Germinal center (tissue), 1 donor: ENCODE data around the gene SLC2A9.
A peak's percentile ranks its signal among the peaks of the same experiment; 100 is the strongest.

Source experiments
- DNase-seq: peaks from one replicate; pipeline ENCODE4 v3.0.0; 2012; ENCODE audit warnings: mixed read lengths, low spot score

The SLC2A9 gene

DNA sequence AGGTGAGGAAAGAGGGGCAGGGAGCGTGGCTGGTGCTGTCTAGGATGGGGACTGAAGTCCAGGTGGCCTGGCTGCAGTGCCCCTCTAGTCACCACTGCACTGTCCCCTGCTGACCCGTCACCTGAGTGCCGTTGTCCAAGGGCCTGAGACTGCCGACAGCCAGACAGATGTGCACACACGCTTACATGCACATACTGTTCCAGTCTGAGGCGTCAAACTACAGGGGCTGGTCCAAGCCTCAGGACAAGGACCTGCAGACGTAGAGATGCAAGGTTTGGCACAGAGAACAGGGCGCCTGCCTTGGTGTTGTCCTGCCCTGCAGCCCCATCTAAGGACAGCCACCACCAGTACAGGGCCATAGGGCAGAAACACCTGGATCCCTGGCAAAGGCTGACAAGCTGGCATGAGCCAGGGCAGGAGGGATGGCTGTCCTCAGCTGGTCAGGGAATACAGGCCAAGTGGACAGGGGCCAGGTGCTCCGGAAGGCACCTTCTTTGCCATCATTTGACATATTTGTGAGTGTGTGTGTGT, 1.7 kb downstream of the SLC2A9 start:
- no peak for DNase-seq

DNA sequence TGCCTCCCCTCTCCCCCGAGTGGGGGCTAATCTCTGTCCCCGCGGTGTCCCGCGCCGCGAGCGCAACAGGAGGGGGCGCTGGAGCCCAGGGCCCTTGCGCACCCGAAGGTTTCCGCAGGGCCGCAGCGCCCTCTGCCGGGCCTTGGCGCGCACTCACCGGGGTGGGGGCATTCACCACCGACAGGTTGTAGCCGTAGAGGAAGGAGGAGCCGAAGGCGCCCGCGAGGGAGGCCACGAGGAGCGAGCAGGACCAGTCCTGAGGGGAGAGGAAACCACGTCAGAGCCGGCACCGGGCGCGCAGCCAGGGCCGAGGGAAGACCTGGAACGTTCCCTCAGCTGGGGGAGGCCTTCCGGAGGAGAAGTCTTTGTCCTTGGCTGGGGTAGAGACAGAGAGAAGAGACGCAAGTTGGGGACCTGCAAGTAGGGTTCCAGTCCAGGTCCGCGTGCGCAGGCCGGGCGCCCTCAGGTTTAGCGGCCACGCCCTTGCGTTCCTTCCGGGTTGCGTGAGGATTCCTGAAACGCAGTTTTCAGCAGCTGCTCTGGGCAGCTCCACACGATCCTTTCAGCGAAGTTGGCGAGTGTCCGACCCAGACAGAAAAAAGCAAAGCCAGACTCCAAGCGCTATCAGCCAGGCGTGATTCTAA, 2.4 kb downstream of the SLC2A9 start:
- peak; percentile 93 for DNase-seq

DNA sequence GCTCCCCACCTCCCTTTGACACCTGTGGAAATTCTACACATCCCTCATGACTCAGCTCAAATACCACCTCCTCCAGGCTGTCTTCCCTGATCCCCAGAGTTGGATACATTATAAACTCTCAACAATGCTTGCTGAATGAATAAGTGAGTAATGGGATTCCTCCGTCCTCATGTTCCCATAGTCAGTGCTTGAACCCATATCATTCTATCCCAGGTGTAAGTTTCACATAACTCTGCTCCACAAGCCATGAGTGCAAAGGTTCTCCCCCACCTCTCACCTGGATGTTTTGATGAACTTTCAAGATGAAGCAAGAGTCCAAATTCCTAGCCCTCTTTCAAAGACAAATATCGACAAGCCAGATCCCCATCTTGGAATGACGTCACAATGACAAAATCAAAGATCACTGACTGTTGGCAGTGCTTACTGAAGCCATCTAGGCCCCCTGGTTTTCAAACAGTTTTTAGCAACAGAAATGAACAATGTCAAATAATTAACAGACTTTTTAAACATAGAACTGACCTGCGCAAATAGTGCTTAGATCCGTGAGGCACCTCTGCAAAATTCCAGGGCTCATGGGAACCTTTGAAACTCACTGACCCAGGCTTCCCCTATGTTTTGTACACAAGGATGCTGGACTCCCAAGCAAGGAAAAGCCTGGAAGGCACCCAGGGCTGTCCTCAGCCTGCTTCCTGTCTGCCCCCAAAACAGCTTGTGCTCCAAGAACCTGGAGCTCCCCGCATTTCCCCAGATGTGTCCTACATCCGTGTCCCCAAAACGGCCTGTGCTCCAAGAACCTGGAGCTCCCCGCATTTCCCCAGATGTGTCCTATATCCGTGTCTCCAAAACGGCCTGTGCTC, 4.0 kb downstream of the SLC2A9 start:
- DNase-seq: no peak

DNA sequence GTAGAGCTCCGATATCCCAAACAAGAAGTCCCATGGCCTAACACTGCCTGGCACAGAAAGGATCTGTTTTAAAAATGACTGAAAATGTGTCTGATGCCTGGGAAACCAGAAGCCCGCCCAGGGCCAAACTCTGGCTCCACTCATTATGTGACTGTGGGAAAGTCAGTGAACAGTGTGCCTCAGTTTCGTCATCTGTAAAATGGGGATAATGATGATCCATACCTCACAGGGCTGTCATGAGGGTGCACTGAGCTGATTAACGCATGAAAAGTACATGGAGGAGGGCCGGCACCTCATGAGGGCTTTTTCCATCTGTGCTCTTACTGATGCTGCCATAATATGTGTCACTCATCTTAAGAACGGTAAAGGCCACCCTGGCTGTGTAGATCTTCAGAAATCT, 5.1 kb downstream of the SLC2A9 start:
- no peak for DNase-seq

DNA sequence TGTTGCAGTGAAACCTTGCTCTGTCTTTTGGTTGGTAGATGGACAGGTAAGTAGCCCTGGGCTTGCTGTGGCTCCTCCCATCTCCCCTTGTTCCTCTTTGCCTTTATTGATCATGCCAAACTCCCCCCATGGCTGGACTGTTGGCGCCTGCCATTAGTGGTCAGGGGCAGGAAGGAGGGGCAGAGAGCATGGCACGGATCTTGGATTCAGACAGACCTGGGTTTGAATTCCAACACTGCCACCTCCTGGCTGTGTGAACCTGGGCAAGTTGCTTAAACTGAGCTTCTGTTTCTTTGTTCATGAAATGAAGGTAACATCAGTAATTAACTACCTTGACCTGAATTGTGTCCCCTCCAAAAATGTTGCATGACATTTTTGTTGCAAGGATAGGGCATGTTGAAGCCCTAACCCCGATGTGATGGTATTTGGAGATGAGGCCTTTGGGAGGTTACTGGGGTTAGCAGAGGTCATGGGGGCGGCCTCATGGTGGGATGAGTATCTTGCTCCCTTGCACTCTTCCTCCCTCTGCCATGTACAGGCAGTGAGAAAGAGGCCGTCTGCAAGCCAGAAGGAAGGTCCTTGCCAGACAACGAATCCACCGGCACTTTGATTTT, 6.0 kb downstream of the SLC2A9 start:
- no peak for DNase-seq

DNA sequence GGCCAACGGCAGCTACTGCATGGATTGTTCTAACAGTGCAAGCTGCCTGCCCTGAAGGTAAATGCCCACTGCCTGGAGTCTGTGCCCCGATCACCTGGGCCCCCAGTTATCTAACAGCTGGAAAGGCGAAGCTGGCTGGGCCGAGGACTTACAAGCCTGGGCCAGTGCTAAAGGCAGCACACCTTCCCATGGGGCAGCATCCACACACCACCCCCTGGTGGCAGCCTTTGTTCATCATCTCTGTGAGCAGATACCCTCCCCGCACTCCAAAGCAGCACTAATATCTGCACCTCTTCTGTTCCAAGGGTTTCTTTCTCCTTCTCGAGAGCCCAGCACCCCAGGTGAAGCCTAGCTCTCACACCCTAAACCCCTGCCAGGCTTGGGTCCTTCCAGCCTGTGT, 7.6 kb downstream of the SLC2A9 start:
- peak; percentile 41 for DNase-seq

DNA sequence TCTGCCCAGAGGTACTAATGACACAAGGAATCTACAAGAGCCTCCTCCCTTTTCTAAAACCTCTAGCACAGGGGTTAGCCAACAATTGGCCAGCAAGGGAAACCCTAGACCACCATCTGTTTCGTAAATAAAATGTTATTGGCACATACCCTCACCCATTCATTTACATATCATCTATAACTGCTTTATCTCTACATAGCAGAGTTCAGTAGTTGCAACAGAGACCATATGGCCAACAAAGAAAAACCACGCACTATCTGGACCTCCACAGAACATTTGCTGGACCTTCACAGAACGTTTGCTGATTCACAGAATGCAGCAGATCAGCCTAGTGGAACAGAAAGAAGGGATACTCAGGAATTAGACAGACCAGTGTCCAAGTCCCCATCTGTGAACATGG, 9.4 kb downstream of the SLC2A9 start:
- no peak for DNase-seq

DNA sequence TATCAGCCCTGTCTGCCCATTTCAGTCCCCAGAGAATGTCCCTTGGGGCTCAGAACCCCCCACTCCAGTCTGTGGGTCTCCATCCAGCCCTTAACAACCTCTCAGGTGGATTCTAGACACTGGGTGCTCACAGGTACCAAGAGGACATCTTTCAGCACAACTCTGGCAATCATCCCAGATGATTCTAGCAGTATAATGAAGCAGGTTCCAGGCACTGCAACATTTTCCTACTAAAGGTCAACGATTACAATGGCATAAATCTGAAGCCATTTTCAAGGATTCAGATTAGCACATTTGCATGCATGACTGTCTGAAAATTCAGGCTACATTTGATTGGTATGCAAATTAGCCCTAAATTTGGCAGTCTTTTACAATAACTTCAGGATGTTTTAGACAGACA, 10.0 kb downstream of the SLC2A9 start:
- no peak for DNase-seq

DNA sequence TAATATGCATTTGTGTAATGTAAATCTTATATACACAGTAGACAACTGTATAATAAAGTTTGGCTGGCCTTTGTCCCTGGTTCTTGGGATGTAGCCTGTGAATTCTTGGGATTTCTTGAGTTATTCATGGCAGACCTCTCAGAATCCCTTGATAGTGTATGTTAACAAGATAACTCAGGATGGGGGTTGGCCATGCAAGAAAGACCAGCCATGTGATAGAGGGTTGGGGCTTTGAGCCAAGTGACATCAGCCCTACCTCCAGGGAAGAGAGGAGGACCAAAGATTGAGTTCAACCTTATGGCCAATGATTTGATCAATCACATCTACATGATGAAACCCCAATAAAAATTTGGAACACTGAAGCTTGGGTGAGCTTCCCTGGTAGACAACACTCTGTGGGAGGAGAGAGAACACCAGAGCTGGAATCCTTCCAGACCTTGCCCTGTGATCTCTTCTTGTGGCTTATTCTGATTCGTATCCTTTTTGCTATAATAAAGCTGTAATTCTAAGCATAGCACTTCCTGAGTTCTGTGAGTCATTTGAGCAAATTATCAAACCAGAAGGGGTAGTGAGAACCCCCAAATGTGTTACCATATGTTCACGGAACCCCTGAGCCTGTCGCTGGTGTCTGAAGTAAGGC, 11.3 kb downstream of the SLC2A9 start:
- DNase-seq: no peak

DNA sequence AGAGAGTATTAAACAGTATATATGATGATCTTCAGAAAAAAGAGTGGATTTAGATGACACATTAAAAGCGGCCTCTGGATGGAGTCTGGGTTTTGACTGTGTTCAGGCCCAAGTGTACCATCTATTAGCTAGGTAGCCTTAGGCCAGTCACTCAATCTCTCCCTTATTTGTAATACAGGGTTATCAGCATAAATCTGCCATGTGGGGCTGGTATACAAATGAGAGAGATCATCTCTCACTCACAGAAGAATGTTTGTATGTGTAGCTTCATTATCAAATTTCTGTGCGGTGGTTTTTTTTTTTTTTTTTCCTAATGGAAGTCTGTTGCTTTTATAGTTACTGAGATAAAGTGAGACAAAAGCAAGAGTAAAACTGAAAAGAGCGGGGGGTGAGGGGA, 12.7 kb downstream of the SLC2A9 start:
- DNase-seq: no peak

DNA sequence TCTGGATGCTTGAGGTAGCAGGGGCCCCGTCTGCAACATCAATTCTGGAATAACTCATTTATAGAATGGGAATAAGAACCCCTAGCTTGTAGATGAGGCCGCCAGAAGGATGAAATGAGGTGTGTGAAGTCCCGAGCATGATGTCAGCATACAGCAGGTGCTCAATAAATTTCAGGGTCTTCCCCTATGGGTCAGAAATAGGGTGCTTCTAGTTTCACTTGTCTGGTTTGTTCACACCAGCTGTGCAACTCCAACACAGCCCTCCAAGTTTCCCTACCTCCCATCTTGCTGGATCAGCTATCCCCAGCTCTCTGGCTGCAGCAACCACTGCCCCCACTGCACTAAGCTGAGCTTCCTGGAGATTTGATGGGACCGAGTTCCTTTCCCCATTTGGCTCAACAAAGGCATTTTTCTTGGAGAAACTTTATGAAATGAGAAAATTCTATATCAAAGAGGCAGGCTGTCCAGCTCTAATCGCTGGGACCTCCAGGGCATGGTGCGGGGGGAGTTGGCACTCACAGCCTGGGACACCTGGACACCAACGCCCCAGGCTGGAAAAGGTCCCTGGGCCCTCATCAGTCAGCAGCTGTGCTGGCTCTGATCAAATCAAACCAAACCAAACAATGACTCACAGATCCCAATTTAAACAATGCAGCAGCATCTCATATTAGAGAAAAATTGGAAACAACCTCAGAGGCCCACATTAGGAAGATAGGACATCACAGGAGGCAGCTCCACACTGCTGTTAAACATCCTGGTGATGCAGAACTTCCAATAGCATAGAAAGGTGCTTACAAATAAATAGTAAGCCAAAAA, 13.3 kb downstream of the SLC2A9 start:
- no peak for DNase-seq

DNA sequence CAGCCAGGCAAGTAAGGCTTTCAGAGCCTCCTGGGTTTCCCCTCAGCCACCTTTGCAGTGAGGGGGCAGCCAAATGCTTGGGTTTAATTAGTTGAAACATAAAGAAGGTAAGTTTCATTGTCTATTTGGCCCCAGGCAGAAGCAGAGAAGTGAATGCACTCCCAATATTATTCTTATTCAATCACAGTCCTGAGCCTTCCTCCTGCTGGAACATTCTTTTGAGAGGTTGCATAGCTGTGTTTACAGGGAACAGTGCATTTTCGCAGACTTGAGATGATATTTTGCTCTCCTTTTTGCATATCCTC, 13.9 kb downstream of the SLC2A9 start:
- peak; percentile 36 for DNase-seq

DNA sequence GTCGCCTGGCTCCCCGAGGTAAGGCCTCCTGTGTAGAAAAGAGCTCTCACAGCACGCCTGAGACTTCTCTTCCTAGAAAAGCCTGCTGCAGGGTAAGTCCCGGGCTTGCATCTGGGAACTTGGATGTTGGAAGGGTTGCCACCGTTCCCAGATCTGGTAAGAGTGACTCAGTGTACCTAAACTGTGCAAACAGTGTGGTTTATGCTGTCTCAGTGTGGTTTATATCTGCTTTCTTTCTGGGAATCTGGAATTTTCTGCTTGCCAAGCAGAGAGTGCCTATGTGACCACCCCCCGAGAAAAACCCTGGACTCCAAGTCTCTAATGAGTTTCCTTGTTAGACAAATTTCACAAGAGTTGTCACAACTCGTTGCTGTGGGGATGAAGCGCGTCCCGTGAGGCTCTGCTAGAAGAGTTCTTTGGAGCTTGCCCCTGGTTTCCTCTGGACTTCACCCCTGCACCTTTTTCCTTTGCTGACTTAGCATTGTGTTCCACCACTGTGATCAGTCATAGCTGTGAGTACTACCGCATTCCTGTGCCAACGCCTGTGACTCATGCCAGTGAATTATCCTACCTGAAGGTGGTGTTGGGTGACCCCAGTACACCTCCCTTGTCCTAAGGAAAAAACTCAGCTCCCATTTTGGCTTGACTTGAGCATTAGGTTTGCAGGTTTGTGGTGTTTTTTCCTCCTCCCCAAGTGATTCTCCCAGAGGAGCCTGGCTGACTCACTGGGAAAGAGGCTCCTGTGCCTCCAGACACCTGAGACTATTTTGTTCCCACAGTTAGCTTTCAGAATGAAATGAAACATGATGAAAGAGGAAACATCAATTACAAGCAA, 14.5 kb downstream of the SLC2A9 start:
- no peak for DNase-seq

DNA sequence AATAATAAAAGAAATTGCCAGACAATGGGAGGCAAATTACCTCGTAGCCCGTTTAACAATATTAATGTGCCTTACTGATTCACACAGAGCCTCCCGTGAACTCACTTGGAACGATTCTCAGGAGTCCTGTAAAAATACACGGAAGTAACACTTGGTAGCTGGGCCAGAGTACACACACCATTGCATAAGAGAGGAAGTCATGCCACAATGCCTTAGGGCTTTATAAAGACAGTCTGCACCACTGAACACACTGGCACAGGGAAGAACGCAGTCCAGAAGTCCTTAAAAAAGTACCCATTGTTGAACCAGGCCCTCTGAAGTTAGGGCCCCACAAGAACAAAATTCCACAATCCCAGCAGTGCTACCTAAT, 15.1 kb downstream of the SLC2A9 start:
- peak; percentile 62 for DNase-seq

DNA sequence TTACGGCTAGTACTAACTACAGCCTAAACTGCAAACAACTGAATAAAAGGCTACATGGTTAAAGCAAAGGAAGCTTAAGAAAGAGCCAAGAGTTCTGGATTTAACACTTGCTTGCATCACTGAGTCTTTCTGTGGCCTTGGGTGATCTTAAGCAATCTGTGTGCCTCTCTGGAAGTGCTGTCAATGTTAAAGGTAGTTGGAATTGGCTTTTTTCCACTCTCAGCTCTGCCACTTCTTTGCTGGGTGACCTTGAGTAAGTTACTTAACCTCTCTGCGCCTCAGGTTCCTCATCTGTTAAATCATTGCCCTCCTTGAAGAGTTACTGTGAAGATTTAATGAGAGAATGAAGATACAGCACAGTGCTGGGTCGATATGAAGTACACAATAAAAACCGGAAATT, 15.7 kb downstream of the SLC2A9 start:
- no peak for DNase-seq

DNA sequence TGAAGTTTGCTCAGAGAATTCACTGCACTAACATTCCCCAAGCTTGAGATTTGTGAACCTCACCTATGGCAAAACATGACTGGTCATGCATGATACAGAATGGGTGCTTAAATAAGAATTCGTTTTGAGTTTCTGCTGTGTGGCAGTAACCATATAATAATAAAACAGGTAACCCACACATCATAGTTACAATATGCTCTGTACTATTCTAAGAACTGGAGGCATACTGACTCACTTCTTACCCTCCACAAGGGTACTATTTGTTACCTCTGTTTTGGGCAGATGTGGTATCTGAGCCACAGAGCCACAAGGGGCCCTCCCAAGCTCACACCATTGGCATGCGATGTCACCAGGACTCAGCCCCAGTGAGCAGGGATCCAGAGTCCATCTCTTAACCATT, 17.6 kb downstream of the SLC2A9 start:
- DNase-seq: no peak

DNA sequence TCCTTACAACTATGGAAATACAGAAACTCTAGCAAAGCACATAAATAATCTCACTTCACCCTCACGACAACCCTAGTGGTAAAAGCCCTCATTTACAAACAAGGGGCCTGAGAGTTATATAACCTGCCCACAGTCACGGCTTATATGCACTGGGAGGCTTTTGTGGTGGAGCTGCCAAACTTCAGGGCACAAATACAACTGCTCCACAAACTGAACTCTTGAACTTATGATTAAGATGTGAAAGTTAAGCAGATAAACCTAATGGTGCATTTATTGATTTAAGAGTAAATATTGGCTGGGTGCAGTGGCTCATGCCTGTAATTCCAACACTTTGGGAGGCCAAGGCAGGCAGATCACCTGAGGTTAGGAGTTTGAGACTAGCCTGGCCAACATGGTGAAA, 19.0 kb downstream of the SLC2A9 start:
- no peak for DNase-seq

DNA sequence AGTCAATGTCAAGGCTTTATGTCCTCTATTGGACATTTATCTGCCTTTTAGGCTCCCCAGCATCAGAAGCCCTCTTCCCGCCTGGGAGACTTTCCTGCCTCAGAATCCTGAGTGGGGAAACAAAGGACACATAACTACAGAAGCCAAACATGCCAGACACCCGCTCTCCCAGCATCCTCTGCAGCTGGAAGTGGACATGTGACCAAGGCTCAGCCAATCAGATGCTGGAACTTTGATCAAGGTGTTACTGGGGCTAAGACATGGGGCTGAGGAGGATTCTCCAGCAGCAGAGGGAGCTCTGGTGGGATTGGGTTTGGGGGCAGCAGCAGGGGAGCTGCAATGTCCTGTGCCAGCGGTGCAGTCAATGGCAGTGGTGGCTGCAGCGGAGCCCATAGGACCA, 19.5 kb downstream of the SLC2A9 start:
- no peak for DNase-seq

DNA sequence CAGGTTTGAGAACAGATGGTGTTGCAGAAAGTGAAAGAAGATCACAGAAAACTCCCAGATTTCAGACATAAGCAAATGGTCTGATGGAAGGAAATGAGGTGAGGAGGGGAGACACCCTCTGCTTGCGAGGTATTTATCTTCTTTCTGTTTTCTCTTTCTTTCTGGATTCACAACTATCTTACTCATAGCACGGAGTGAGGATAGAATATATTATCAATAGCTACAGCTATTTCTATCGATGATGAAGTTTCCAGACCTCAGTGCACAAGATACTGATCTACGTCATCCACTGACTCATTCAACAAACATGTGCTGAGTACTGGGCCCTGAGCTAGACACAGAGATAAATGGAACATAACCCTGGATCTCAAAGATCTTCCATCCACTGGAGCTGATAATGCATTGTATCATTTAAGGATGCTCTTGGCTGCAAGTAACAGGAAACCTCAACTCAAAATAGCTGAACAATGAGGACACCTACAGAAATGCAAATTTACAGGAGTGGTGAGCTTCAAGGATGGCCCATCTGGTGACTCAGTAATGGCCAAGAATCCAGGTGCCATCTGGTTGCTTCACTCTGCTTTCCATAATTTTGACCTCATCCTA, 21.2 kb downstream of the SLC2A9 start:
- no peak for DNase-seq

DNA sequence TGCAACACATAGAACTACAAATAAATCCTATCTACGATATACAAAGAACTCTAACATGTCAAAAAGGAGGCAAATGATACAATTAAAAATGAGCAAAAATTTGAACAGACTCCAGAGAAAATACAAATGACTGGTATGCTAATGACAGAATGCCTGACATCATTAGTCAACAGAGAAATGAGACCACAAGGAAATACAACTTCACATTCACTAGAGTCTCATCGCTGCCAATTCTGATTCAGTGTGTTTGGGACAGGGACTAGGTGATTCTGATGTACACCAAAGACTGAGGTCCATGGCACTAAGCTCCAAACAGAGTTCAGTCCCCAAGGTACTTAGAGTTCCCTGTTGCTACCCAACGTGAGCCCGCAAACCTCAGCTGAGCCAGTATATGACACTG, 23.4 kb downstream of the SLC2A9 start:
- DNase-seq: no peak
